Loucy (cell line): ENCODE measurements around the gene CHST9.

Experiments used
- CTCF ChIP-seq: fragments of 200-600 bp; sonication (generic); conservative IDR thresholded peaks from 2 replicates; pipeline ENCODE4 v1.5.1; 2014; ENCODE audit warnings: mild to moderate bottlenecking, antibody characterized with exemption, low read length
- EZH2phosphoT487 ChIP-seq: fragments of 200-600 bp; IDR thresholded peaks from 2 replicates; pipeline ENCODE4 v1.6.1; 2018; ENCODE audit warnings: antibody characterized with exemption, mild to moderate bottlenecking, moderate library complexity, borderline replicate concordance

GRCh38 chr18:26875040-26875654 lies 310.0 kb downstream of the CHST9 start:
- TF ChIP-seq CTCF (no peak), EZH2phosphoT487 (no peak)
